Measurements from ENCODE around the gene STAT5A.
"Not testable (repeated sequence)": the region's sequence is repeated elsewhere in the genome, so short reads cannot be mapped to it uniquely, and the experiment has no call there.

STAT5A gene

DNA sequence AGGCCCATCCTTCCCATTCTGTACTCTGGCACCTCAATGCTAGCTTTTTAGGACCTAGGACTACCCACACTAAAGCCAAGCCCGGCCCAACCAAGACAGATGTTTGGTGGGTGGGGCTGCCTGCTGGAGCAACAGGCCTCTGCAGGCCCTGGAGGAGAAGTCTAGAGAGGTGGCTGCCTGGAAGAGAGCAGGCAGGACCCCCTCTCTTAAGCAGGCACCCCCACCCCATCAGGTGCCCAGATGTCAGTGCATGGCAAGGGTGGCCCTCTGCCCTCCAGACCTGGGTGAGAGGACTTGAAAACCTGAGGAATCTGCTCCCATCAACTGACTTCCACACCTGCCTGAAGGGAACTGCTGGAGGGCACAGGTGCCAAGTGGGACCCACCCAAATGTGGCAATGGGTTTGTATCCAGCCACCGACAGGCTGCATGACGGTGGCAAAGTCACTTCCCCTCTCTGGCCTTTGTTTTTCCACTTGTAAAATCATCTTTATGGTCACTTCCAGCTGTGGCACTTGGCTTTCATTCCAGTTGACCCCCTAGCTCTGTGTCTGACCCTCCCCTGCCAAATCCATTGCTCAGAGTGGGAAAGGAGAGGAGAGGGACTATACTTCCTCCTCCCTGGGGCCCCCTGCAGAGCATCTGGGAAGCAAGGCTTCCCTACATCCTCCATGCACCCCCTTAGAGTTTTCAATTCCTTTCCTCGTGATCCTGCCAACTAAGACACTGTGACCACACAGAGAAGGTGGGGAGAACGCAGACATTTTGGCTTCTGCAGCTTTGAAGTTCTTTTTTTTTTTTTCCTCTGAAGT, 1.7 kb upstream of the STAT5A start:
- DNase-seq = no peak

- DNase-seq = no peak
Measured at GRCh38 chr17:42287305-42287976, 857 bp upstream of the STAT5A start.

DNA sequence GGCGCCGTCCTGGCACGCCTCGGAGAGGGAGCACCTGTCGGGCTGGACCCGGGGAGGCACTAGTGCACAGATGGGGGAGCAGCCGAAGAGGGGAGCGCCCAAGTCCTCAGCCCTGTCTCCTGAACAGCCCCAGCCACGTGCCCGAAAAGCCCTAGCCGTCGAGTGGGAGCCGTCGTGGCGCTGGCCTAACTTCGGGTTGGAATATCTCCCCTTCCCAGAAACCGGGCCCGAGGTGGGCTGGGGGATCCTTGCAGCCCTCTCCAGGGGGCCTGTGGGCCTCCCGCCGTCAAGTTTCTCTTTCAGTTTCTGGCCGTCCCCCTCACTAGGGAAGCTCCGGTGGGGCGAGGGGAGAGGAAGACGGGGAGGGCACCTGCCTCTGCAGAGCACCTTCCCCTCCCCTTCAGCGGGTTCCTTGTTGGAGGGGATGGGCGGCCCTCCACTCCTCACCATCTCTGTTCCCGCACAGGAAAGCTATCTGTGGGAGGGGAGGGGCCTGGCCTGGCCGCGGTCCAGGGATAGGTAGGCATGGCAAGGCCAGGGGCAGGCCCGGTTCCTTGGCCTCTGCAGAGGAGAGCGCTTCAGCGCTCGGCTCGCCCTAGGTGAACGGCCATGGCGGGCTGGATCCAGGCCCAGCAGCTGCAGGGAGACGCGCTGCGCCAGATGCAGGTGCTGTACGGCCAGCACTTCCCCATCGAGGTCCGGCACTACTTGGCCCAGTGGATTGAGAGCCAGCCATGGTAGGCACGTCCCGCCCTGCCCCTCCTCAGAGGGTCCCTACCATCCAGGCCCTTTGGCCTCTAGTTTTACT, 709 bp downstream of the STAT5A start:
- DNase-seq = no peak

- no peak for DNase-seq
Measured at GRCh38 chr17:42289611-42290181, 1.4 kb downstream of the STAT5A start.

DNA sequence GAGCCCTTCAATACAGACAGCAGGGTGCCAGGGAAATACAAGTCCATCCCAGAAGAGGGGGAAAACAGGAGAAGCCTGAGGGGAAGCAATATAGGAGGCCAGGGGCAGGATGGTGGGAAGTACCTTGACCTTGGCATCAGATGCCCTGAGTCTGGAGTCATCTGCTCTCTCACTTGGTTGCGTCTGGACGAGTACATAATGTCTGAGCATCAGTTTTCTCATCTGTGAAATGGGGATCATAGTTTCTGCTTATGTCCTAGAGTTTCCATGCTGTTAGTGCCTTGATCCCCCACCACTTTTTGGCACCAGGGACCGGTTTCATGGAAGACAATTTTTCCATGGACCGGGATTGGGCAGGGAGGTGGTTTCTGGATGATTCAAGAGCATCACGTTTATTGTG, 2.3 kb downstream of the STAT5A start:
- no peak for DNase-seq

DNA sequence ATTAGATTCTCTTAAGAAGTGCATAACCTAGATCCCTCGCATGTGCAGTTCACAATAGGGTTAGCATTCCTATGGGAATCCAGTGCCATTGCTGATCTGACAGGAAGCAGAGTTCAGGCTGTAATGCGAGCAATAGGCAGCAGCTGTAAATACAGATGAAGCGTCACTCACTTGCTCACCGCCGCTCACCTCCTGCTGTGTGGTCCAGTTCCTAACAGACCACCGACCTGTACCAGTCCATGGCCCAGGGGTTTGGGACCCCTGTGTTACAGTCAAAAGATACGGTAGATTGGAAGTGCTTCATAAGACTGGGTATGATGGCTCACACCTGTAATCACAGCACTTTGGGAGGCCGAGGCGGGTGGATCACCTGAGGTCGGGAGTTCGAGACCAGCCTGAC, 2.8 kb downstream of the STAT5A start:
- DNase-seq = no peak

DNA sequence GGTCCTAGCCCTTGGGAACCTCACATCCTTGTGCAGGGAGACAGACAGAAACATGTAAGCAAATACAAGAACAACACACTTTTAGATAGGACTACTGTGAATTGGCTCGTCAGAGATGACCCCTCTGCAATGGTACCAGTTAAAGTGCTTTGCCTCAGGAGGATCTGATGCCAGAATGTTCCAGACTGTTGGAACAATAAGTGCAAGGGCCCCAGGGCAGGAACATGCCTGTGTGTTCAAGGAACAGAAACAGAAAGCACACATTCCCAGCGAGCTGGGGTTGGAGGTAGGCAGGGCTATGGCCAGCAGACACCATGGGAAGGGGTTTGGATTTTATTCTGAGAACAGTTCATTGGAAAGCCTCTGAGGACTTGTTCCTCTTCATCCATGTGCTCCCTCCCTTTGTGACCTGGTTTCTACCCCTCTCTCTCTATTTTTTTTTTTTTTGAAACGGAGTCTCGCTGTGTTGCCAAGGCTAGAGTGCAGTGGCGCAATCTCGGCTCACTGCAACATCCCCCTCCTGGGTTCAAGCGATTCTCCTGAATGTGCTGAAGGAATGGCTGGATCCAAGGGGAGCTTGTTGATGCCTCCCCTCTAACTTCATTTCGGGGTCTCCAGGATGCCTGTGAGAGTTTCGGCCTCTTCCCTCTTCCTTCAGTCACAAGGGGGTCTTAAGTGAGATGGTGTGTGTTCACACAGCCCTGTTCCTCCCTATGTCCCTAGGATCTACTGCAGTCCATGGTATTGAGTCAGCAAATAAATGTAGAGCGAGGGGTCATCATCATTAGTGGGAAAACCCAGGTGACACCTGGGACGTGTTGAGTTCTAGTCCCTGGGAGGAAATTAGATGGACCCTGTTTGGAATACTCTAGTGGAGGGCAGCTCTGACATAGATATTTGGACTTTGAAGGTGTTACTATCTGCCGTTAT, 6.4 kb downstream of the STAT5A start:
- no peak for DNase-seq

DNA sequence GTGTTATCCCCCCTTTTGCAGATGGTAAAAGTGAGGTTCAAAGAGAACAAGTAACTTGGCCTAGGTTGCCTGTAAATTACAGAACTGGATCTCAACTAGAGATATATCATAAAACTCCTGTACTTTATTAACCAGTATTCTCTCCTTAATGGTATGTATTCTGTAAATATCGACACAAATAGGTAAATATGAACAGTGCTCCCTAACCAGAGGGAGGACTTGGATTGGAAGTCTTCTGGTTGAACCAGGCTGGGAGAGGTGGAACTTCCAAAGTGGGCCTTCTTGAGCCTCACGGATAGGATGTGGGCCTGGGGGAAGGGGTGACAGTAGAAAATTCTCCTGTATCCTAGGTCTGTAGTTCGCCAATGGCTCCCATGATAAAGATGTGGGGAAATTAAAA, 7.7 kb downstream of the STAT5A start:
- no peak for DNase-seq

GRCh38 chr17:42297775-42298174, 9.5 kb downstream of the STAT5A start:
- not testable (repeated sequence) for DNase-seq

DNA sequence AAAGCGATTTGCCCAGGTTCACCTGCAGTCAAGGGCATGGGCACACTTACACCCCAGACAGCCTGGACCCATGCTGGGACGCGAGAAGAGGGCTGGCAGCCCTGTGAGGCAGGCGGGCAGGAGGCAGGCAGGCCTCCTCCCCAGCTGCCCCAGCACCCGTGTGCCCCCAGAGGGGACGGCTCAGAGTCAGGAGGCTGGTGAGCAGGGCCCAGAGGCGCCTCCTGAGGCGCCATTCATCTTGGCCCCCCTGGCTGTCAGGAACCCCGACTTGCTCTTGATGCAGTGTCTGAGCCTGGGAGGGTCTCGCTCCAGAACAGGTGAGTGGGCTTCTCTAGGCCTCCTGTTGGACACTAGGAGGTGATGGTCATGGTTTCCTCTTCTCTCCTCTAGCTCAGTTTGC, 11.1 kb downstream of the STAT5A start:
- not testable (repeated sequence) for DNase-seq

GRCh38 chr17:42299913-42300312, 11.6 kb downstream of the STAT5A start:
- DNase-seq = not testable (repeated sequence)

DNA sequence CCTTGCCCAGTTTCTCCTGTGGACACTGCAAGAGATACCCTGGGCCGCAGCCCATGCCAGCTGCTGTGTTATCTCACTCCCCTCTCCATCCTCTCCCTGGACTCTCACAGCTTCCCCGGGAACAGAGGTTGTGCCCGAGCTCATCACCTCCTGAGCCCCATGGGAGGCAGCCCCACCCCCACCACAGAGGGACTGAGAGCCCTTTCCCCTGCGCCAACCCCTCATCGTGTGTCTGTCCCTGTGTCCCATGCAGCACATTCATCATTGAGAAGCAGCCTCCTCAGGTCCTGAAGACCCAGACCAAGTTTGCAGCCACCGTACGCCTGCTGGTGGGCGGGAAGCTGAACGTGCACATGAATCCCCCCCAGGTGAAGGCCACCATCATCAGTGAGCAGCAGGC, 12.7 kb downstream of the STAT5A start:
- DNase-seq = no peak

- DNase-seq = no peak
Measured at GRCh38 chr17:42303694-42304093, 15.4 kb downstream of the STAT5A start.

DNA sequence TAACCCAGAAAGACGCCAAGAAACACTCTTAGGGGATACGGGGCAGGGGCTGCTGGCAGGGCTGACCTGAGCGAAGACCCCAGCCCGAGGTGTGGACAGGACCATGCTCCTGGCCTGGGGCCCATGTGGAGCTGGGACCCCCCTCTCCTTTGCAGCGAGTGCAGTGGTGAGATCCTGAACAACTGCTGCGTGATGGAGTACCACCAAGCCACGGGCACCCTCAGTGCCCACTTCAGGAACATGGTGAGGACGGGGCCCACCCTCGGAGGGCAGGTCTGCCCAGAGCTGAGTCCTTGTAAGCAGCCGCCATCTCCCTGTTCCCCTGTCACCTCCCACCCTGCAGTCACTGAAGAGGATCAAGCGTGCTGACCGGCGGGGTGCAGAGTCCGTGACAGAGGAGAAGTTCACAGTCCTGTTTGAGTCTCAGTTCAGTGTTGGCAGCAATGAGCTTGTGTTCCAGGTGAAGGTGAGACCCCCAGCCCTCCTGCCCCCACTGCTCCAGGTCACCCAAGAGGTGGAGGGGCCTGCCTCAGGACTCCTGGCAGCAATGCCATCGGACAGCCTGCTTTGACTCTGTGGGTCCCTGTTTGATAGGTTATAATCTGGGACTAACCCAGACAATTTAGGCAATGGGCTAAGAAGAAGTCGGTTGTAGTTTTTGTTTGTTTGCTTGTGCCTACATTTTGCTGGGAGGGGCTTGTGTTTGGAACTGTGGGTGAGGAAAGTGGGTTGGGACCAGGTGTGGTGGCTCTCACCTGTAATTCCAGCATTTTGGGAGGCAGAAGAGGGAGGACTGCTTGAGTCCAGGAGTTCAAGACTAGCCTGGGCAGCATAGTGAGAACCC, 16.1 kb downstream of the STAT5A start:
- no peak for DNase-seq

DNA sequence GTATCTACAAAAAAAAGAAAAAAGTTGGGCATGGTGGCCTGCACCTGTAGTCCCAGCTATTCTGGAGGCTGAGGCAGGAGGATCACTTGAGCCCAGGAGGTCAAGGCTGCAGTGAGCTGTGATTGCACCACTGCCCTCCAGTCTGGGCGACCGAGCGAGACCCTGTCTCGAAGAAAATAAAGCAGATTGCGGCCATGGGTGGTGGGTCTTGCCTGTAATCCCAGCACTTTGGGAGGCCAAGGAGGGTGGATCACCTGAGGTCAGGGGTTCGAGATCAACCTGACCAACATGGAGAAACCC, 16.7 kb downstream of the STAT5A start:
- not testable (repeated sequence) for DNase-seq

DNA sequence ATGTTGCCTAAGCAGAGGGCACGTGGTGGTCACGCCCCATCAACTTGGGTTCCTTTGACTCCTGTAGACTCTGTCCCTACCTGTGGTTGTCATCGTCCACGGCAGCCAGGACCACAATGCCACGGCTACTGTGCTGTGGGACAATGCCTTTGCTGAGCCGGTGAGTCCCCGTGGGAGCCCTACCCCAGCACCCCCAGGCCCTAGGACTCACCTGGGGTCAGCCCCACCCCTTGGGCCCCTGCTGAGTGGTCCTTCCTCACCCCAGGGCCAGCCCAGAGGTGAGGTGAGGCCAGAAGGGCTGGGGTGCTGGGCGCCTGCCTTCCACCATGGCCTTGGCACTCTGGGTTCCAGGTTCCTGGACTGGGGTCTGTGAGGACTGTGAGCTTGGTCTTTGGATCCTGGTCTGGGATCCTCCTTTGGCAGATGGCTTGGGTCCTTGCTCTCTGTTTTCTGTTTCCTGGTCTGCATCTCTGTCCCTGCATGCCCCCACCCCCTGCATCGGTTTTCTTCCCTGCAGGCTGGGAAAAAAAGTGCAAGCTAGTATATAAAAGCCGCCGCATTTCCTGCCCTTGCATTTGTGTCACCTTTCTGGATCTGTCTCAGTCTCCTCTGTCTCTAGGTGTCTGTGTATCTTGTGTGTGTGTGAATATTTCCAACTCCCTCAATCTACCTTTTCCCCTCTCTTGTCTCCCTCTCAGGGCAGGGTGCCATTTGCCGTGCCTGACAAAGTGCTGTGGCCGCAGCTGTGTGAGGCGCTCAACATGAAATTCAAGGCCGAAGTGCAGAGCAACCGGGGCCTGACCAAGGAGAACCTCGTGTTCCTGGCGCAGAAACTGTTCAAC, 17.5 kb downstream of the STAT5A start:
- no peak for DNase-seq

DNA sequence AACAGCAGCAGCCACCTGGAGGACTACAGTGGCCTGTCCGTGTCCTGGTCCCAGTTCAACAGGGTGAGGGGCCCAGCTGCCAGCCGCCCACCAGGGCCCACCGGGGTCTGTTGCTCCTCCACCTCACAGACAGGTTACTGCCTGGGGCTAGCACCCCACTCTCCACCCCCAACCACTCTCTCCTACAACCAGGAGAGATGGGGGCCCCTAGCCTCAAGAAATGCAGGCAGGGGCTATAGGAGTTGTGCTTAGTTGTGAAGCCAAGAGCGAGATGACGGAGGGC, 18.0 kb downstream of the STAT5A start:
- no peak for DNase-seq

DNA sequence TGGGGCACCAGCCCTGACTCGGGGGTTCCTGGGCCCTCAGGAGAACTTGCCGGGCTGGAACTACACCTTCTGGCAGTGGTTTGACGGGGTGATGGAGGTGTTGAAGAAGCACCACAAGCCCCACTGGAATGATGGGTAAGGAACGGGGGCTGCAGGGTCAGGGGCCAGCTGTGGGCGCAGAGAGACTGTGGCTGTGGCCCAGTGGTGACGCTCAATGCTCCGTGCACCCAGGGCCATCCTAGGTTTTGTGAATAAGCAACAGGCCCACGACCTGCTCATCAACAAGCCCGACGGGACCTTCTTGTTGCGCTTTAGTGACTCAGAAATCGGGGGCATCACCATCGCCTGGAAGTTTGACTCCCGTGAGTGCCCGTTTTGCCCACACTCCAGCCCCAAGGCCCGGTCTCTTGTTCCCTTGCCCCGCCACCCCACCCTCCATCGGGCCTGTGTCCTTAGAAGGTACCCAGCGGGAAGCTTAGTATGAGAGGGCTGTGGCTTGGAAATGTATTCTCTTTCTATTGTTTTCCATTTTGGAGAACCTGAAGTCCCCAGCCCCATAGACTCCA, 19.1 kb downstream of the STAT5A start:
- no peak for DNase-seq

DNA sequence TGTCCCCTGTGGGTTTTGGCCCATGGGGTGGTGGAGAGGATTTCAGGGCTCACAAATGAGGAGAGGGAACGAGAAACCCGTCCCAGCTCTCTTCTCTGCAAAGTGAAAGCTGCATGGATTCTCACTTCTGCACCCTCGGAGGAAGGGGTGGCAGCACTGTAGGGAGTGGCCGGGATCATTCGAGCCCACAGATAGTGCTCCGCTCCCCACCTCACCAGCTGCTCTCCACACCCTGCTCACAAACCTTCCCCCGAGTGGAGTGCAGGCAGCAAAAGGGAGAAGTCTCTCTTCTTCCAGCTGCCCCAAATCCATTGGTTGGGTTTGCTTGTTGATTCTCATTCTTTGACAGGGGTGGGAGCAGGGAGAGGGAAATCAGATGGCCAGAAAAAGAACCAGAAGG, 20.1 kb downstream of the STAT5A start:
- DNase-seq = no peak

- no peak for DNase-seq
Measured at GRCh38 chr17:42309142-42309541, 20.8 kb downstream of the STAT5A start.

All from NCI-H187 (cell line).